Hepatocyte (in vitro differentiated cells): Measurements from ENCODE around the gene RIT2. TPM values are rescaled to one million over a fixed set of nuclear protein-coding genes. Genes with fewer than 3 reads are reported as not detected.

Source experiments
- DNase-seq: peaks from one replicate; pipeline ENCODE4 v3.0.0-alpha.2; 2016; ENCODE audit warnings: low spot score
- H2AFZ ChIP-seq: fragments of 200-600 bp; sonication (generic); 2 replicates; pipeline ENCODE4 v1.6.0; 2016; ENCODE audit warnings: antibody characterized with exemption, mild to moderate bottlenecking
- H3K27ac ChIP-seq: fragments of 200-600 bp; sonication (generic); 2 replicates; pipeline ENCODE4 v1.5.1; 2016; ENCODE audit warnings: mild to moderate bottlenecking
- H3K27me3 ChIP-seq: fragments of 200-600 bp; sonication (generic); 2 replicates; pipeline ENCODE4 v1.6.1; 2016
- H3K36me3 ChIP-seq: fragments of 200-600 bp; sonication (generic); replicated peaks from 2 replicates; pipeline ENCODE4 v1.5.1; 2016; ENCODE audit warnings: low read depth; ENCODE audit not compliant: insufficient read depth
- H3K4me1 ChIP-seq: fragments of 200-600 bp; sonication (generic); 2 replicates; pipeline ENCODE4 v1.5.1; 2016; ENCODE audit warnings: mild to moderate bottlenecking, moderate library complexity; ENCODE audit not compliant: insufficient read depth
- H3K4me2 ChIP-seq: fragments of 200-600 bp; sonication (generic); 2 replicates; pipeline ENCODE4 v1.6.0; 2016
- H3K4me3 ChIP-seq: fragments of 200-600 bp; sonication (generic); 2 replicates; pipeline ENCODE4 v1.5.1; 2016; ENCODE audit warnings: mild to moderate bottlenecking
- H3K79me2 ChIP-seq: fragments of 200-600 bp; sonication (generic); 2 replicates; pipeline ENCODE4 v1.6.0; 2017; ENCODE audit warnings: mild to moderate bottlenecking
- H3K9me2 ChIP-seq: fragments of 200-600 bp; sonication (generic); replicated peaks from 2 replicates; pipeline ENCODE4 v1.6.0; 2017; ENCODE audit warnings: mild to moderate bottlenecking; ENCODE audit not compliant: insufficient read depth
- H3K9me3 ChIP-seq: fragments of 200-600 bp; sonication (generic); 2 replicates; pipeline ENCODE4 v1.5.1; 2016; ENCODE audit warnings: low read depth, mild to moderate bottlenecking
- H4K20me1 ChIP-seq: fragments of 200-600 bp; sonication (generic); 2 replicates; pipeline ENCODE4 v1.6.0; 2016; ENCODE audit warnings: mild to moderate bottlenecking; ENCODE audit not compliant: insufficient read depth, poor library complexity, severe bottlenecking
- CTCF ChIP-seq: fragments of 200-600 bp; sonication (generic); IDR thresholded peaks from 2 replicates; pipeline ENCODE4 v1.5.1; 2016; ENCODE audit warnings: antibody characterized with exemption, mild to moderate bottlenecking; ENCODE audit not compliant: poor library complexity
- EZH2 ChIP-seq: fragments of 200-600 bp; sonication (generic); IDR thresholded peaks from 2 replicates; pipeline ENCODE4 v1.6.1; 2016; ENCODE audit warnings: antibody characterized with exemption, mild to moderate bottlenecking, borderline replicate concordance
- EZH2phosphoT487 ChIP-seq: fragments of 200-600 bp; sonication (generic); IDR thresholded peaks from one replicate; pipeline ENCODE4 v1.6.1; 2018; ENCODE audit warnings: antibody characterized with exemption, mild to moderate bottlenecking, low read depth, moderate library complexity; ENCODE audit not compliant: unreplicated experiment, severe bottlenecking
- WGBS: methylation state at CpG from one replicate; pipeline ENCODE4 v1.1.6; 2016; ENCODE audit warnings: low lambda C conversion rate; ENCODE audit errors: missing lambda C conversion rate; 5-methylcytosine and 5-hydroxymethylcytosine counted together
- polyA plus RNA-seq: library from polyadenylated mRNA; unstranded; fragments of >200 nt; fragmentation: Nextera tagmentation; extraction: Ambion mirVana; gene quantifications from 2 replicates; pipeline ENCODE4 v1.2.1, GENCODE V29; 2016
- total RNA-seq: library from RNA; depleted of rRNA; stranded (reverse); fragments of >200 nt; gene quantifications from 2 replicates; pipeline ENCODE4 v1.2.3, GENCODE V29; 2014

Gene RIT2
- total and polyA plus RNA-seq, 2 experiments from 2014 or later, result not detected

DNA sequence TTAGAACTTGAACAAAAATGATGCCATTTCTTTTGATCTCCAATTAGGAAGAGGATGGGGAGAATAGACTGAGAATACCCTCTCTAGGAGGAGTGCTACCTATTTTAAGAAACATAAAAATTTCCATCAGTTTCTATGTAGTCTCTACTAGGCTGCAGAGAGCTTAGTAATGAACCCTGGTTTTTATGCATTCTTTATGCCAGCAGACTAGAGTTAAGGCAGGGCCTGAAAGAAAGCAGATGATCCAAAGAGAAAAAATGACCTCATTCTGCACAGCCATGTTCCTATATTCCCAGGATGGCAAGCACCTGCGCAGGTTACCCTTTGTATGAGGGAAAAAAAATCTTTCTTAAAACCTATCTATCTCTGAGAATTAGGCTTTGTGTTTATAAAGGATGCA lies 254.9 kb downstream of the RIT2 start:
- H3K36me3 ChIP-seq, result no peaks in the 10 kb centered on the region
- TF ChIP-seq EZH2phosphoT487, result no peak
- TF ChIP-seq CTCF, result no peak
- no peak for TF ChIP-seq EZH2
- H3K4me1 ChIP-seq, result no peaks in the 10 kb centered on the region
- no peak overlapping the region for H3K4me2 ChIP-seq
- H2AFZ ChIP-seq, result no peak overlapping the region
- H3K4me3 ChIP-seq, result no peak overlapping the region
- no peaks in the 10 kb centered on the region for H3K9me2 ChIP-seq
- DNase-seq, result no peak
- H3K27ac ChIP-seq, result no peak overlapping the region
- no peaks in the 10 kb centered on the region for H3K79me2 ChIP-seq
- 96% methylated on average over 1 of the region's 1 CpG for WGBS
- H3K9me3 ChIP-seq, result no peaks in the 10 kb centered on the region
- no peaks in the 10 kb centered on the region for H4K20me1 ChIP-seq
- H3K27me3 ChIP-seq, result no peaks in the 10 kb centered on the region

DNA sequence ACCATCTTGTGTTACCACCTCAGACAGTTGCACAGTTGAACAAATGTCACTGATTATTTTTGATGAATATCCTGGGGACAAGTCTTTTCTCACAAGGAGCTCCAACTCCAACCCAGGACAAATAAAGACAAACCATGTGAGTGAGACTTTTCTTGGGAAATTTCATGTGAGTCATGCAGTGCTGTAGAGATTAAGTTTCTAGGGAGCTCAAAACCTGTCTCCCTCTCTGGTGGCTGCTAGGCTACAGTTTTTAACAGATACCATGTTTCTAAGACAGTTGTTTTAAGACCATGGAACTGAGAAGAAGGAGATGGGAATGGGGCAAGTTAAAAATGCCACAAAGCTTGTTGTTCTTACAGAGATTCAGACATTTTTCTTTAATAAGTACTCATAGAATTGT lies 255.5 kb downstream of the RIT2 start:
- Histone ChIP-seq H4K20me1 (no peaks in the 10 kb centered on the region), H3K36me3 (no peaks in the 10 kb centered on the region), H3K9me3 (no peaks in the 10 kb centered on the region), H3K9me2 (no peaks in the 10 kb centered on the region), H3K27me3 (no peaks in the 10 kb centered on the region), H3K79me2 (no peaks in the 10 kb centered on the region), H3K4me2 (no peak overlapping the region), H2AFZ (no peak overlapping the region), H3K4me1 (no peaks in the 10 kb centered on the region), H3K4me3 (no peak overlapping the region), H3K27ac (no peak overlapping the region)
- peak; percentile 35 for DNase-seq
- TF ChIP-seq EZH2, result no peak
- no peak for TF ChIP-seq CTCF
- no peak for TF ChIP-seq EZH2phosphoT487

DNA sequence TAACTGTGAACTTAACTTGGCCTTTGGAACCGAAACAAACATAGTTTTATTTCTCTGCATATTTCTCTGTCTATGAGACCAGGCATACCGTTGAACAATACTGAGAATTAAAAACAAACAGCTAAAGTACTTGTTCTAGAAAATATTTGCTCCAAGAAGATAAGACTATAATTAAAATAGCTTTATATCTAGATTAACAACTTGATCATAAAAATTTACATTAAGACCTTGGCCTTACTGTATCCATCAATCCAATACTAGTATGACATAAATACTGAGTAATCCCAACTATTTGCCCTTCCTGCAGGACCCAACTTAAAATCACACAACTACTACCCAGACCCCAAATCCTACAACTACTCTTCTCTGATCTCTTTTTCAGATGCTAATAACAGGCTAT lies 260.9 kb downstream of the RIT2 start:
- H3K79me2 ChIP-seq, result no peaks in the 10 kb centered on the region
- H3K36me3 ChIP-seq, result no peaks in the 10 kb centered on the region
- no peak overlapping the region for H3K27ac ChIP-seq
- DNase-seq, result no peak
- no peak overlapping the region for H3K4me3 ChIP-seq
- H3K4me1 ChIP-seq, result no peaks in the 10 kb centered on the region
- 75% methylated on average over 2 of the region's 2 CpGs for WGBS
- H3K27me3 ChIP-seq, result no peaks in the 10 kb centered on the region
- H3K4me2 ChIP-seq, result no peak overlapping the region
- no peak overlapping the region for H2AFZ ChIP-seq
- H3K9me3 ChIP-seq, result no peaks in the 10 kb centered on the region
- TF ChIP-seq CTCF (no peak), EZH2 (no peak)
- H4K20me1 ChIP-seq, result no peaks in the 10 kb centered on the region
- no peaks in the 10 kb centered on the region for H3K9me2 ChIP-seq
